Panc1 (cell line): ENCODE results near the gene ANKRD49. TPM values are rescaled to one million over a fixed set of nuclear protein-coding genes. Genes with fewer than 3 reads are reported as not detected.

Experiments
- ATAC-seq: fragments of 200-7000 bp; cut with Tn5 transposase; 2 replicates; pipeline ENCODE4 v1.9.1; 2020; ENCODE audit warnings: mild to moderate bottlenecking, moderate library complexity
- BruUV-seq: library from RNA; stranded (reverse); fragments of 400-500 nt; replicated peaks from 2 replicates; lab custom pipeline; 2021; lab: Mats Ljungman, UMichigan
- CTCF ChIA-PET: fragments of 300-600 bp; sonication (Branson Sonifier 250); formaldehyde crosslinking; loops from one replicate; lab custom pipeline; 2022; ENCODE audit warnings: antibody characterized with exemption; lab: Charles Lee
- POLR2A ChIA-PET: fragments of 300-600 bp; sonication (Branson Sonifier 250); formaldehyde crosslinking; loops from one replicate; lab custom pipeline; 2022; ENCODE audit warnings: antibody characterized with exemption; lab: Charles Lee
- DNase-seq: peaks from one replicate; pipeline ENCODE4 v3.0.0-alpha.2; 2010; ENCODE audit warnings: low read depth, low spot score
- H3K27ac ChIP-seq: 2 replicates; pipeline ENCODE4 v1.5.1; 2011; ENCODE audit warnings: mild to moderate bottlenecking, low read length, inconsistent platforms
- H3K27me3 ChIP-seq: fragments of 200-500 bp; sonication (Bioruptor generic); 2 replicates; pipeline ENCODE4 v1.6.0; 2014; ENCODE audit warnings: low read length, inconsistent platforms; ENCODE audit not compliant: control insufficient read depth, insufficient read depth
- H3K36me3 ChIP-seq: fragments of 200-500 bp; sonication (Bioruptor generic); 2 replicates; pipeline ENCODE4 v1.5.1; 2014; ENCODE audit warnings: inconsistent platforms, mild to moderate bottlenecking, low read length, moderate library complexity; ENCODE audit not compliant: control insufficient read depth, insufficient read depth
- H3K4me1 ChIP-seq: 2 replicates; pipeline ENCODE4 v1.5.1; 2011; ENCODE audit warnings: inconsistent platforms, mild to moderate bottlenecking, low read length, moderate library complexity; ENCODE audit not compliant: control insufficient read depth, insufficient read depth
- H3K4me3 ChIP-seq, 2 experiments: 2 replicates each; pipeline ENCODE4 v1.5.1; 2011 to 2012; ENCODE audit warnings: low read depth in 2 of 2, low read length in 2 of 2, mild to moderate bottlenecking in 2 of 2, inconsistent platforms in 1 of 2, moderate library complexity in 1 of 2
- H3K9me3 ChIP-seq: fragments of 200-500 bp; sonication (Bioruptor generic); 2 replicates; pipeline ENCODE4 v1.5.1; 2014; ENCODE audit warnings: low read depth, mild to moderate bottlenecking, inconsistent platforms, low read length, moderate library complexity; ENCODE audit not compliant: control insufficient read depth, insufficient read depth
- CTCF ChIP-seq: fragments of 450-650 bp; IDR thresholded peaks from 2 replicates; pipeline ENCODE4 v1.5.1; 2017; ENCODE audit warnings: mild to moderate bottlenecking
- POLR2AphosphoS5 ChIP-seq: IDR thresholded peaks from 2 replicates; pipeline ENCODE4 v1.6.1; 2012; ENCODE audit warnings: mild to moderate bottlenecking, low read depth, low read length, moderate library complexity
- REST ChIP-seq, 2 experiments: IDR thresholded peaks; 2 replicates each; pipeline ENCODE4 v1.6.1; 2011 to 2012; ENCODE audit warnings: low read depth in 2 of 2, control low read depth in 1 of 2, low read length in 1 of 2, mild to moderate bottlenecking in 1 of 2, moderate library complexity in 1 of 2; ENCODE audit not compliant: insufficient read depth in 1 of 2
- SIN3A ChIP-seq: IDR thresholded peaks from 2 replicates; pipeline ENCODE4 v1.6.1; 2012; ENCODE audit warnings: low read depth, mild to moderate bottlenecking, low read length, moderate library complexity, borderline replicate concordance; ENCODE audit not compliant: insufficient read depth
- TCF7L2 ChIP-seq: IDR thresholded peaks from 2 replicates; pipeline ENCODE4 v1.6.1; 2011; ENCODE audit warnings: mild to moderate bottlenecking, low read depth, low read length, inconsistent platforms
- in situ Hi-C: cut with HindIII; loops from 2 replicates; pipeline ENCODE4 v1.10.0; 2016; ENCODE audit warnings: low sequenced_read_pairs, low pct_unique_long_range_greater_than_20kb
- intact Hi-C: fragments of 100-400 bp; cut with micrococcal nuclease; formaldehyde crosslinking; loops from one replicate; pipeline ENCODE4 v1.10.0; 2022; ENCODE audit not compliant: unreplicated experiment
- total RNA-seq: library from RNA; stranded (reverse); gene quantifications from one replicate; pipeline ENCODE4 v1.2.1, GENCODE V29; 2021; ENCODE audit not compliant: unreplicated experiment

ANKRD49 gene
- total RNA-seq, 1 experiment from 2014 or later = 15.4 TPM

- POLR2A ChIA-PET = no interaction called here
- BruUV-seq = no TSS peak
- TF ChIP-seq POLR2AphosphoS5 (no peak), SIN3A (no peak), REST (IDR thresholded peaks at IDR 0.05; ENCODE audit: insufficient read depth in 1 of 2, low read depth in 2 of 2, low read length in 1 of 2) (no peak), TCF7L2 (no peak), CTCF (no peak)
- intact Hi-C loops (no loop called here), in situ Hi-C loops (no loop called here)
- H3K27me3 ChIP-seq = no peaks in the 10 kb centered on the region
- CTCF ChIA-PET = no interaction called here
- H3K36me3 ChIP-seq = peaks cover 23% of the 10 kb centered on the region
- H3K4me1 ChIP-seq = no peaks in the 10 kb centered on the region
- no peak for DNase-seq
- no peak overlapping the region for H3K4me3 ChIP-seq
- H3K9me3 ChIP-seq = no peaks in the 10 kb centered on the region
- H3K27ac ChIP-seq = no peak overlapping the region
- ATAC-seq = no peak
These were observed 20.6 kb upstream of the ANKRD49 start for GRCh38 chr11:94472916-94473799.

GRCh38 chr11:94477624-94478023 is 16.2 kb upstream of the ANKRD49 start:
- H3K27me3 ChIP-seq = no peaks in the 10 kb centered on the region
- ChIA-PET POLR2A (no interaction called here), CTCF (no interaction called here)
- H3K36me3 ChIP-seq = peaks cover 29% of the 10 kb centered on the region
- in situ Hi-C loops = no loop called here
- no peaks in the 10 kb centered on the region for H3K9me3 ChIP-seq
- intact Hi-C loops = no loop called here
- H3K27ac ChIP-seq = no peak overlapping the region
- TF ChIP-seq SIN3A (no peak), POLR2AphosphoS5 (no peak), CTCF (no peak), TCF7L2 (no peak), REST (IDR thresholded peaks at IDR 0.05; ENCODE audit: insufficient read depth in 1 of 2, low read depth in 2 of 2, low read length in 1 of 2) (no peak)
- no peak for ATAC-seq
- no TSS peak for BruUV-seq
- no peaks in the 10 kb centered on the region for H3K4me1 ChIP-seq
- H3K4me3 ChIP-seq = no peak overlapping the region
- no peak for DNase-seq
